ENCODE measurements around the gene APOBEC3B. TPM values are rescaled to one million over a fixed set of nuclear protein-coding genes. Genes with fewer than 3 reads are reported as not detected.
"Not testable (repeated sequence)": the region's sequence is repeated elsewhere in the genome, so short reads cannot be mapped to it uniquely, and the experiment has no call there.

The APOBEC3B gene
- total and polyA plus RNA-seq, 9 donors = 0.43 to 1.9 (median 1.1) TPM; not detected in 1

GRCh38 chr22:38989466-38989865 lies 7.3 kb downstream of the APOBEC3B start:
- Histone ChIP-seq H3K4me1 (ENCODE audit: insufficient read depth) (peaks cover 2% of the 10 kb centered on the region), H3K36me3 (no peaks in the 10 kb centered on the region), H3K4me3 (no peak overlapping the region), H3K27ac (no peak overlapping the region), H3K9me3 (no peaks in the 10 kb centered on the region), H3K27me3 (no peaks in the 10 kb centered on the region)
- TF ChIP-seq EP300 (IDR thresholded peaks at IDR 0.05) (no peak), POLR2A (IDR thresholded peaks at IDR 0.05) (no peak)
- TF ChIP-seq, protein P1, sequence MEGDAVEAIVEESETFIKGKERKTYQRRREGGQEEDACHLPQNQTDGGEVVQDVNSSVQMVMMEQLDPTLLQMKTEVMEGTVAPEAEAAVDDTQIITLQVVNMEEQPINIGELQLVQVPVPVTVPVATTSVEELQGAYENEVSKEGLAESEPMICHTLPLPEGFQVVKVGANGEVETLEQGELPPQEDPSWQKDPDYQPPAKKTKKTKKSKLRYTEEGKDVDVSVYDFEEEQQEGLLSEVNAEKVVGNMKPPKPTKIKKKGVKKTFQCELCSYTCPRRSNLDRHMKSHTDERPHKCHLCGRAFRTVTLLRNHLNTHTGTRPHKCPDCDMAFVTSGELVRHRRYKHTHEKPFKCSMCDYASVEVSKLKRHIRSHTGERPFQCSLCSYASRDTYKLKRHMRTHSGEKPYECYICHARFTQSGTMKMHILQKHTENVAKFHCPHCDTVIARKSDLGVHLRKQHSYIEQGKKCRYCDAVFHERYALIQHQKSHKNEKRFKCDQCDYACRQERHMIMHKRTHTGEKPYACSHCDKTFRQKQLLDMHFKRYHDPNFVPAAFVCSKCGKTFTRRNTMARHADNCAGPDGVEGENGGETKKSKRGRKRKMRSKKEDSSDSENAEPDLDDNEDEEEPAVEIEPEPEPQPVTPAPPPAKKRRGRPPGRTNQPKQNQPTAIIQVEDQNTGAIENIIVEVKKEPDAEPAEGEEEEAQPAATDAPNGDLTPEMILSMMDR (IDR thresholded peaks at IDR 0.05) = no peak
- intact Hi-C loops (cut with DNase I) = loop anchor here in 1 of 4 donors (10.0 kb wide), 1 partner anchor 225 kb away; no protein-coding TSS in a partner anchor
- 93 to 94% methylated on average over 6 of the region's 6 CpGs; no CpG with 5 or more reads in 1 of the 3 donors for WGBS, 3 donors
- no peak for DNase-seq

- intact Hi-C loops (cut with DNase I); H3K36me3 ChIP-seq; H3K27me3 ChIP-seq; H3K27ac ChIP-seq; H3K9me3 ChIP-seq; H3K4me3 ChIP-seq; H3K4me1 ChIP-seq (ENCODE audit: insufficient read depth): not testable (repeated sequence)
- WGBS, 3 donors = 16 to 23% (median 23%) methylated on average over 8 to 12 of the region's 12 CpGs
- DNase-seq = peak in 4 of 5 donors; percentile 33 to 43 (median 36)
These were observed 10.8 kb downstream of the APOBEC3B start for GRCh38 chr22:38992871-38993371.

GRCh38 chr22:38996105-38996504 lies 14.0 kb downstream of the APOBEC3B start:
- intact Hi-C loops (cut with DNase I) = loop anchor here in 1 of 4 donors (5.0 kb wide), 1 partner anchor 224 kb away; no protein-coding TSS in a partner anchor
- peaks cover 2% of the 10 kb centered on the region for H3K4me1 ChIP-seq (ENCODE audit: insufficient read depth)
- H3K36me3 ChIP-seq = no peaks in the 10 kb centered on the region
- H3K27ac ChIP-seq = no peak overlapping the region
- TF ChIP-seq, protein P1 (IDR thresholded peaks at IDR 0.05) = no peak
- no peak for TF ChIP-seq POLR2A (IDR thresholded peaks at IDR 0.05)
- TF ChIP-seq EP300 (IDR thresholded peaks at IDR 0.05) = no peak
- no peak overlapping the region for H3K4me3 ChIP-seq
- no peaks in the 10 kb centered on the region for H3K9me3 ChIP-seq
- WGBS, 3 donors = 56 to 75% (median 66%) methylated on average over 6 of the region's 6 CpGs
- DNase-seq = no peak
- no peaks in the 10 kb centered on the region for H3K27me3 ChIP-seq

- H3K4me1 ChIP-seq (ENCODE audit: insufficient read depth) = peaks cover 2% of the 10 kb centered on the region
- H3K4me3 ChIP-seq = no peak overlapping the region
- no peak for DNase-seq
- TF ChIP-seq EP300 (IDR thresholded peaks at IDR 0.05) (no peak), POLR2A (IDR thresholded peaks at IDR 0.05) (no peak)
- TF ChIP-seq, protein P1 (IDR thresholded peaks at IDR 0.05) = no peak
- intact Hi-C loops (cut with DNase I) = loop anchor here in 1 of 4 donors (5.0 kb wide), 1 partner anchor 225 kb away; no protein-coding TSS in a partner anchor
- H3K36me3 ChIP-seq = no peaks in the 10 kb centered on the region
- WGBS, 3 donors = 80 to 85% (median 81%) methylated on average over 3 of the region's 3 CpGs
- no peaks in the 10 kb centered on the region for H3K9me3 ChIP-seq
- no peaks in the 10 kb centered on the region for H3K27me3 ChIP-seq
- no peak overlapping the region for H3K27ac ChIP-seq
These were observed 15.4 kb downstream of the APOBEC3B start for GRCh38 chr22:38997518-38997917.

DNA sequence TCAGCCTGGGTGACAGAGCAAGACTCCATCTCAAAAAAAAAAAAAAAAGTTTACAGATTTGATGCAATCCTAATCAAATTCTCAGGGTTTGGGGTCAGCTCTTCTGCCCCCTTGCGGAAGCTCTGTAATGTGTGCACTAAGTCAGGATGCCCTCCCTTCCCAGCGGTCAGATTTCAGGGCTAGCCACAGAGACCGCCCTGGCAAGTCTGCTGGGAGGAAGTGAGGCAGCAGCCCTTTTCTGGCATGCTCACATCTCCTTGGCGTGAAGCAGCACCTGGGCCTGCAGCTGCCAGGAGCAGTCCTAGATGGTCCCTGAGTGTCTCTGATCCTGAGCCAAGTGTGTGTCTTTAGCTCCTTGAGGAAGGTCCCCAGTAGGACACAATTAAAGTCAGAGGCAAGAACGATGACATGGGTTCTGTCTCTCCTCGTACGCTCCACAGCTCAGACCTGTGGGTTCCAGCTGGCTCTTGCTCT lies 21.1 kb downstream of the APOBEC3B start:
- Histone ChIP-seq H3K4me3 (no peak overlapping the region), H3K27me3 (no peaks in the 10 kb centered on the region), H3K36me3 (no peaks in the 10 kb centered on the region), H3K4me1 (ENCODE audit: insufficient read depth) (no peaks in the 10 kb centered on the region), H3K27ac (no peak overlapping the region), H3K9me3 (no peaks in the 10 kb centered on the region)
- intact Hi-C loops (cut with DNase I) = loop anchor here (5.0 to 10.0 kb wide), 3 partner anchors 136 to 228 kb away; no protein-coding TSS in a partner anchor
- WGBS, 3 donors = 12 to 21% (median 12%) methylated on average over 7 of the region's 7 CpGs
- TF ChIP-seq POLR2A (IDR thresholded peaks at IDR 0.05) = no peak
- TF ChIP-seq, protein P1 (IDR thresholded peaks at IDR 0.05) = peak; percentile 58 to 79 (median 62)
- peak; percentile 75 to 81 (median 78) for DNase-seq
